NK-92 (cell line): ENCODE measurements around the gene TMUB1.
"Not testable (repeated sequence)": the region's sequence is repeated elsewhere in the genome, so short reads cannot be mapped to it uniquely, and the experiment has no call there.

ENCODE experiments used
- DNase-seq: peaks from one replicate; lab custom pipeline; 2025; ENCODE audit not compliant: unreplicated experiment; lab: John Stamatoyannopoulos, UW

TMUB1 gene

DNA sequence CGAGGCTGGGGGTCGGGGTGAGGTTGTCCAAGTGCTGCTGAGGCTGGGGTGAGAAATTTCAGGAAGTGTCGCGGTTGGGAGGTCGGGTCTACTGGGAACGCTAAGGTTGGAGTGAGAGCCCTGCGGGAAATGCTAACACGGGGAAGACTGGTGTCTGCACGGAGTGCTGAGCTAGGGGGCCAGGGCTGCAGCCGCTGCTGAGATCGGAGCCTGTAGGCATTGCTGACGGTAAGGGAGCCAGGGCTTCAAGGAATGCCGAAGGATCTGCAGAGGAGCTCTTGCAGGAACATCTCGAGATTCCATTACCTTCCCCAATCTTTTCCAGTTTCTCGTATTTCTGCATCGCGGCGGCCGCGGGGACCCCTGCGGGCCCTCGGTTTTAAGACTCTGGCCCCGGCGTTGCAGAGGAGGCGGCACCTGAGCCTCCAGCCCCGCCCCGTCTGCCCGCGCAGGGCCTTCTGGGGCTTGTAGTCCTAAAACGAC, 25.7 kb downstream of the TMUB1 start, which contains the start of gene CDK5:
Gene CDK5, minus strand, starts transcription at position 392 of the 483 bp plus-strand sequence. Its CDS starts 49 bp downstream, at position 343.
- DNase-seq, result no peak

DNA sequence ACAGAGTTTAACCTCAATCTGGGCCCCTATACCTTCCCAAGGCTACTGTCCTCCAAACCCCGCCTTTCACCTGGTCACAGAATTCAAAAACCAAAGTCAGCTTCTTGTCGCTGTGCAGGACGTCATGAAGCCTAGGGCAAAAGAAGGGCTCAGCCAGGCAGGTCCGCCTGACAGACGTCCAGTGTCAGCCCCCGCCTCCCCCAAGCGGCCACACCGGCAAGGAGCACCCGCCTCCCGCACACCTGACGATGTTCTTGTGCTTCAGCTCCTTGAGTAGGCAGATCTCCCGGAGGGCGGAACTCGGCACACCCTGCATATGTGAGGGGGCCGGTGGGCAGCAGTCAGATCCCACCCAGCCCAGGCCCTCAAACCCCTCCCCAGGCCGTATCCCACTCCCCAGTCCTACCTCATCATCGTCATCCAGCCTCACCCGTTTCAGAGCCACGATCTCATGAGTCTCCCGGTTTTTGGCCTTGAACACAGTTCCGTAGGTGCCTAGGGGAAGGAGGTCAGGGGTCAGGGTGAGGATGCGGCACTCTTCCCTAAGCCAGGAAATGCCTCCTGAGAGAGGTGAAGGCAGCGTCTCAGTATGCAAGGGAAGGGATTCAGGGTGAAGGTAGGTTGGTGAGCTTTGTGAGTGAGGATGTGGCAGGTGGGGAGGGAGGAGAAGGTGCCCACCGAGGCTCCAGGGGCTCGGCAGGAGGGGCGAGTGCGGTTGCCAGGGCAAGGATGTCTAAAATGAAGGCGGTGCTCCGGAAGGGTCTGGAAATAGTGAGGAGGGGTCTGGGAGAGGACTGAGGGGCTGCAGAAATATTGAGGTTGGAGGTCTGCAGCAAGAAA, 26.4 kb downstream of the TMUB1 start:
- DNase-seq, result no peak

DNA sequence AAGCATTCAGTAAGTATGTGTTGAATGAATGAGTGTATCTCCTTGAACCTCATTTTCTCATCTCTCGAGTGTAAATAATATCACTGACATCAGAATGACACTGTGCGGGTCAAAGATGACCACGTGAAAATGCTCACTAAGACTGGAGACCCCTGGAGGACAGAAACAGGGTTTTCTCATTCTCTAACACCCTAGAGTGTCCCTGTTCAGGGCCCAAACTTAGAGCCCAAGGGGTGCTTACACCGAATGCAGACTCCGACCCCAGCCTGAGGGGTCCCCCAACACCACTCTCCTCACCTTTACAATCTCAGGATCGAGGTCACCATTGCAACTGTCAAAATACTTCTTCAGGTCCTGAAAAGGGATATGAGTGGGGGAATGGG, 27.0 kb downstream of the TMUB1 start:
- no peak for DNase-seq

- no peak for DNase-seq
Observed at GRCh38 chr7:151053751-151054150, 29.5 kb downstream of the TMUB1 start.

GRCh38 chr7:151053096-151053495, 30.2 kb downstream of the TMUB1 start:
- no peak for DNase-seq

DNA sequence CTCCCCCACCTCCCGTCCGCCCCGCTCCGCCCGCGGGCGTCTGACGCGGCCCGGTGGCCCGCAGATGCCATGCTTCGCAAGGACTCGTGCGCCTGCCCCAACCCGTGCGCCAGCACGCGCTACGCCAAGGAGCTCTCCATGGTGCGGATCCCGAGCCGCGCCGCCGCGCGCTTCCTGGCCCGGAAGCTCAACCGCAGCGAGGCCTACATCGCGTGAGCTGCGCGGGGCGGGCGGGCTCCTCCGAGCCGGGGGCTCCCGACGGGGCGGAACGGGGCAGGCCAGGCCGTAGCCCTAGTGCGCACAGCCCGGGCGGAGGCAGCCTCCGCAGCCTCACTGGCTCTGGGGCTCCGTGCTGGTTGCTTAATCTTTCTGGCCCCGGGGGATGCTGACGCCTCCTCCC, 32.2 kb downstream of the TMUB1 start:
- DNase-seq, result no peak

- no peak for DNase-seq
Observed at GRCh38 chr7:151048911-151049463, 34.3 kb downstream of the TMUB1 start.

GRCh38 chr7:151047976-151048815, 35.1 kb downstream of the TMUB1 start, which contains the start of gene ASIC3:
TSS of gene ASIC3 (plus strand) at chr7:151048531. CDS start at chr7:151048886, 355 bp downstream.
- DNase-seq, result no peak

GRCh38 chr7:151046603-151047573, 36.4 kb downstream of the TMUB1 start:
- no peak for DNase-seq

GRCh38 chr7:151045967-151046366, 37.3 kb downstream of the TMUB1 start:
- no peak for DNase-seq

DNA sequence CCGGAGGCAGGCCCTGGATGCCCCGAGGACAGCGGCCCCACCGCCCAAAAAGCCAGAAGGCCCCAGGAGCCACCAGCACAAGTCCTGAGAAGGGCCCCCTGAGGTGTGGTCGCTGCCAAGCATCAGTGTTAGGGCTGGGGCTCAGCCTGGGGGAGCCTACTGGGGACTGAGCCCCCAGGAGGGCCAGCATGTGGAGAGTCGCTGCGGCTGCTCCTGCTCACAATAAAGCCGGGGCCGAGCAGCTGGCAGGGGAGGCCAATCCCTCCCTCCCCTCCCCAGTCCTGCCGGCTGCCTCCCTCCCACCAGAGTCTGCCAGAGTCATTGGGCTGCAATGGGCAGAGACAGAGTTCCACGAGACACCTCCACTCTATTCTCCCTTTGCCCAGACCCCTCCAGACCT, 38.0 kb downstream of the TMUB1 start:
- DNase-seq, result no peak

- no peak for DNase-seq
Observed at GRCh38 chr7:151043959-151044358, 39.3 kb downstream of the TMUB1 start.

DNA sequence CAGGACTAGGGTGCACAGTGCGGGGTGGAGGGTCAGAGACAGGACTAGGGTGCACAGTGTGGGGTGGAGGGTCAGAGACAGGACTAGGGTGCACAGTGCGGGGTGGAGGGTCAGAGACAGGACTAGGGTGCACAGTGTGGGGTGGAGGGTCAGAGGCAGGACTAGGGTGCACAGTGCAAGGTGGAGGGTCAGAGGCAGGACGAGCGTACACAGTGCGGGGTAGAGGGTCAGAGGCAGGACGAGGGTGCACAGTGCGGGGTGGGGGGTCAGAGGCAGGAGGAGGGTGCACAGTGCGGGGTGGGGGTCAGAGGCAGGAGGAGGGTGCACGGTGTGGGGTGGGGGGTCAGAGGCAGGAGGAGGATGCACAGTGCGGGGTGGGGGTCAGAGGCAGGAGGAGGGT, 39.8 kb downstream of the TMUB1 start:
- not testable (repeated sequence) for DNase-seq

- DNase-seq, result no peak
Observed at GRCh38 chr7:151040616-151041375, 42.5 kb downstream of the TMUB1 start.

- no peak for DNase-seq
Observed at GRCh38 chr7:151039850-151040548, 43.3 kb downstream of the TMUB1 start.

- no peak for DNase-seq
Observed at GRCh38 chr7:151038951-151039849, 44.1 kb downstream of the TMUB1 start.

- no peak for DNase-seq
Observed at GRCh38 chr7:151035902-151036301, 47.4 kb downstream of the TMUB1 start.
